HepG2 (cell line): Measurements from ENCODE around the gene MYO9A. TPM values are rescaled to one million over a fixed set of nuclear protein-coding genes. Genes with fewer than 3 reads are reported as not detected.

Source experiments
- ATAC-seq: fragments of 200-7000 bp; cut with Tn5 transposase; 3 replicates; pipeline ENCODE4 v1.9.1; 2020; ENCODE audit warnings: mild to moderate bottlenecking, moderate library complexity
- BruUV-seq: library from RNA; stranded (reverse); fragments of 400-500 nt; replicated peaks from 2 replicates; lab custom pipeline; 2021; lab: Mats Ljungman, UMichigan
- CTCF ChIA-PET: fragments of 300-600 bp; formaldehyde crosslinking; extraction: SDS; loops from one replicate; lab custom pipeline; 2021; ENCODE audit warnings: low total read pairs, inconsistent platforms, low intra/inter-chr PET ratio; lab: Yijun Ruan, JAX
- POLR2A ChIA-PET: fragments of 350-600 bp; sonication (Branson Sonifier 250); formaldehyde crosslinking; loops from one replicate; lab custom pipeline; 2020; ENCODE audit warnings: antibody characterized with exemption, inconsistent platforms; lab: Yijun Ruan, JAX
- DNase-seq: peaks from one replicate; pipeline ENCODE4 v3.0.0-alpha.2; 2015; ENCODE audit warnings: low spot score
- FAIRE-seq: peaks from 3 replicates; lab custom pipeline; 2011; peaks lifted over from hg19 to GRCh38; lab: Jason Lieb, UNC
- H2AFZ ChIP-seq: one replicate; pipeline ENCODE4 v1.6.1; 2011; ENCODE audit warnings: low read length, inconsistent platforms
- H3K27ac ChIP-seq: fragments of 300-600 bp; 3 replicates; pipeline ENCODE4 v1.8.0; 2011; ENCODE audit warnings: mixed run types, mild to moderate bottlenecking, mixed read lengths, low read length, inconsistent platforms; ENCODE audit not compliant: insufficient read depth; ENCODE audit errors: extremely low read length
- H3K27me3 ChIP-seq, 2 experiments: fragments of 200-600 bp in 1 of 2; 2 replicates in 1 of 2; 3 replicates in 1 of 2; pipeline versions ENCODE4 v1.6.0 to v1.8.0; 2011; ENCODE audit warnings: low read length in 2 of 2, mild to moderate bottlenecking in 2 of 2, moderate library complexity in 2 of 2, inconsistent platforms in 1 of 2; ENCODE audit not compliant: insufficient read depth in 2 of 2, control insufficient read depth in 1 of 2
- H3K36me3 ChIP-seq, 2 experiments: fragments of 200-600 bp in 1 of 2; replicated peaks in 1 of 2; 2 replicates in 1 of 2; 3 replicates in 1 of 2; pipeline versions ENCODE4 v1.5.1 to v1.8.0; 2011; ENCODE audit warnings: low read length in 2 of 2, inconsistent platforms in 1 of 2; ENCODE audit not compliant: insufficient read depth in 2 of 2, control insufficient read depth in 1 of 2
- H3K4me1 ChIP-seq: 2 replicates; pipeline ENCODE4 v1.5.1; 2012; ENCODE audit warnings: low read length, inconsistent platforms; ENCODE audit not compliant: insufficient read depth
- H3K4me2 ChIP-seq: 2 replicates; pipeline ENCODE4 v1.6.0; 2011; ENCODE audit warnings: low read depth, low read length, inconsistent platforms
- H3K4me3 ChIP-seq, 3 experiments: fragments of 200-600 bp in 1 of 3; sonication (generic), shearing (Covaris generic) in 1 of 3; replicated peaks in 1 of 3; 2 replicates each; pipeline ENCODE4 v1.5.1; 2011 to 2016; ENCODE audit warnings: low read length in 3 of 3, inconsistent platforms in 2 of 3, low read depth in 2 of 3, mild to moderate bottlenecking in 2 of 3, control low read depth in 1 of 3, mixed read lengths in 1 of 3; ENCODE audit not compliant: insufficient read depth in 1 of 3
- H3K79me2 ChIP-seq: one replicate; pipeline ENCODE4 v1.6.1; 2011; ENCODE audit warnings: low read length, inconsistent platforms; ENCODE audit not compliant: insufficient read depth
- H3K9ac ChIP-seq: 2 replicates; pipeline ENCODE4 v1.6.0; 2011; ENCODE audit warnings: mild to moderate bottlenecking, low read depth, low read length, inconsistent platforms; ENCODE audit not compliant: insufficient read depth
- H3K9me3 ChIP-seq: 2 replicates; pipeline ENCODE4 v1.5.1; 2012; ENCODE audit warnings: mild to moderate bottlenecking, low read length
- H4K20me1 ChIP-seq: 2 replicates; pipeline ENCODE4 v1.6.0; 2011; ENCODE audit warnings: inconsistent platforms, mild to moderate bottlenecking, low read length, moderate library complexity; ENCODE audit not compliant: insufficient read depth
- JUN ChIP-seq: sonication (generic); formaldehyde crosslinking; IDR thresholded peaks from 2 replicates; pipeline ENCODE4 v1.4.0; 2020; ENCODE audit warnings: mild to moderate bottlenecking, missing genetic modification reagents
- NPAS2 ChIP-seq: sonication (generic); formaldehyde crosslinking; IDR thresholded peaks from 2 replicates; pipeline ENCODE4 v1.8.0; 2022; ENCODE audit warnings: mild to moderate bottlenecking, missing genetic modification reagents, borderline replicate concordance
- NR2F2 ChIP-seq: IDR thresholded peaks from 2 replicates; pipeline ENCODE4 v1.6.1; 2012; ENCODE audit warnings: low read depth, inconsistent platforms, borderline replicate concordance
- SAFB2 ChIP-seq: sonication (generic); formaldehyde crosslinking; IDR thresholded peaks from 2 replicates; pipeline ENCODE4 v1.5.1; 2020; ENCODE audit warnings: missing genetic modification reagents, low read depth, mild to moderate bottlenecking, borderline replicate concordance
- TBX2 ChIP-seq: sonication (generic); formaldehyde crosslinking; IDR thresholded peaks from 2 replicates; pipeline ENCODE4 v1.5.0; 2020; ENCODE audit warnings: missing genetic modification reagents, mild to moderate bottlenecking, borderline replicate concordance
- TCF7L2 ChIP-seq: IDR thresholded peaks from 2 replicates; pipeline ENCODE4 v1.6.1; 2011; ENCODE audit warnings: mild to moderate bottlenecking, low read depth, low read length, moderate library complexity
- YEATS4 ChIP-seq: sonication (generic); formaldehyde crosslinking; IDR thresholded peaks from 2 replicates; pipeline ENCODE4 v1.4.0; 2020; ENCODE audit warnings: missing genetic modification reagents, borderline replicate concordance
- ZFP41 ChIP-seq: sonication (generic); formaldehyde crosslinking; IDR thresholded peaks from 2 replicates; pipeline ENCODE4 v1.4.0; 2020; ENCODE audit warnings: mild to moderate bottlenecking, missing genetic modification reagents, borderline replicate concordance
- ZNF253 ChIP-seq: sonication (generic); formaldehyde crosslinking; IDR thresholded peaks from 2 replicates; pipeline ENCODE4 v1.8.0; 2022; ENCODE audit warnings: mild to moderate bottlenecking, missing genetic modification reagents, borderline replicate concordance
- ZNF792 ChIP-seq: IDR thresholded peaks from 2 replicates; pipeline ENCODE4 v1.6.1; 2016
- WGBS: methylation state at CpG from one replicate; pipeline ENCODE4 v1.1.6; 2017; ENCODE audit warnings: low lambda C conversion rate; 5-methylcytosine and 5-hydroxymethylcytosine counted together
- in situ Hi-C: cut with HindIII; loops from 2 replicates; pipeline ENCODE4 v1.10.0; 2017; ENCODE audit warnings: low pct_unique_long_range_greater_than_20kb; ENCODE audit not compliant: extremely low pct_ligation_motif_present
- intact Hi-C: fragments of 100-400 bp; cut with micrococcal nuclease; formaldehyde crosslinking; loops from one replicate; pipeline ENCODE4 v1.10.0; 2022; ENCODE audit not compliant: unreplicated experiment
- polyA plus RNA-seq, 8 experiments: library from polyadenylated mRNA; depleted of rRNA in 3 of 8; stranded (reverse) in 7 of 8; unstranded in 1 of 8; fragments of >200 nt; fragmentation: Illumina TruSeq in 4 of 8; extraction: Trizol in 4 of 8; gene quantifications; 2 replicates each; pipeline versions ENCODE4 v1.2.1 to v1.2.3, GENCODE V29; 2011 to 2016; ENCODE audit warnings: low read depth in 4 of 8, missing spikeins in 1 of 8, mixed read lengths in 1 of 8; ENCODE audit not compliant: insufficient read depth in 1 of 8
- total RNA-seq, 5 experiments: library from RNA; depleted of rRNA; stranded (reverse); fragments of >200 nt; fragmentation: Illumina TruSeq; extraction: Trizol; gene quantifications; 2 replicates each; pipeline ENCODE4 v1.2.3, GENCODE V29; 2016; ENCODE audit warnings: low read depth in 1 of 5
- TF ChIP-seq, protein P1 (sequence below): IDR thresholded peaks from 2 replicates; pipeline ENCODE4 v1.4.0; 2020; ENCODE audit warnings: mild to moderate bottlenecking, missing genetic modification reagents
- TF ChIP-seq, protein P2 (sequence below): IDR thresholded peaks from 2 replicates; pipeline ENCODE4 v1.6.1; 2012; ENCODE audit warnings: inconsistent platforms

MYO9A gene
- total and polyA plus RNA-seq, 2 of the 13 experiments (the other 11 are each of a cell fraction or from before 2014, with no cell fraction given) = 4.8 to 15.3 TPM

DNA sequence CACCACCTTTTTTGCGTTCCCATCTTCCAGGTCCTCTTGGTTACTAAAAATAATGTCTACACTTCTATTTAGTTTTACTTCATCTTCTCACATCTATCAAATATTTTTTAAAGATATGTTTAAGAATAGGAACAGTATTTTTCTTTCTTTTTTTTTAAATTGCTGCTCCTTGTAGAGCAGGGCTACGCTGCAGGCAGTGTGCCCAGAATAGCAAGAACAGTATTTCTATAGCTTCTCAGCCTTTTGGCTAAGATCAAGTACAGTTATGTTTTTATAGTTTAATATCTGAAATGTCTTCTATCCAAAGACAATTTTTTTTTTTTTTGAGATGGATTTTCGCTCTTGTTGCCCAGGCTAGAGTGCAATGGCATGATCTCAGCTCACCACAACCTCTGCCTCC, 73.0 kb downstream of the MYO9A start:
- WGBS = 93% methylated on average over 3 of the region's 3 CpGs
- Histone ChIP-seq H3K4me2 (no peak overlapping the region), H3K79me2 (no peaks in the 10 kb centered on the region), H3K9me3 (no peaks in the 10 kb centered on the region), H3K4me1 (no peaks in the 10 kb centered on the region), H3K27me3 (no peaks in the 10 kb centered on the region), H4K20me1 (no peaks in the 10 kb centered on the region), H3K27ac (no peak overlapping the region), H2AFZ (no peak overlapping the region), H3K36me3 (peaks cover 0 to 5% of the 10 kb centered on the region in 2 experiments; a peak in 2 of 5 replicates), H3K9ac (no peak overlapping the region), H3K4me3 (no peak overlapping the region)
- POLR2A ChIA-PET = no interaction called here
- CTCF ChIA-PET = no interaction called here
- no peak for FAIRE-seq
- intact Hi-C loops (no loop called here), in situ Hi-C loops (no loop called here)
- TF ChIP-seq ZFP41 (CRISPR knock-in tag) (no peak), TBX2 (CRISPR knock-in tag) (no peak), ZNF253 (CRISPR knock-in tag) (no peak), JUN (CRISPR knock-in tag) (no peak), YEATS4 (CRISPR knock-in tag) (no peak), SAFB2 (CRISPR knock-in tag) (no peak), TCF7L2 (no peak), ZNF792 (CRISPR knock-in tag) (no peak), NPAS2 (CRISPR knock-in tag) (no peak), NR2F2 (no peak)
- TF ChIP-seq, protein P1, sequence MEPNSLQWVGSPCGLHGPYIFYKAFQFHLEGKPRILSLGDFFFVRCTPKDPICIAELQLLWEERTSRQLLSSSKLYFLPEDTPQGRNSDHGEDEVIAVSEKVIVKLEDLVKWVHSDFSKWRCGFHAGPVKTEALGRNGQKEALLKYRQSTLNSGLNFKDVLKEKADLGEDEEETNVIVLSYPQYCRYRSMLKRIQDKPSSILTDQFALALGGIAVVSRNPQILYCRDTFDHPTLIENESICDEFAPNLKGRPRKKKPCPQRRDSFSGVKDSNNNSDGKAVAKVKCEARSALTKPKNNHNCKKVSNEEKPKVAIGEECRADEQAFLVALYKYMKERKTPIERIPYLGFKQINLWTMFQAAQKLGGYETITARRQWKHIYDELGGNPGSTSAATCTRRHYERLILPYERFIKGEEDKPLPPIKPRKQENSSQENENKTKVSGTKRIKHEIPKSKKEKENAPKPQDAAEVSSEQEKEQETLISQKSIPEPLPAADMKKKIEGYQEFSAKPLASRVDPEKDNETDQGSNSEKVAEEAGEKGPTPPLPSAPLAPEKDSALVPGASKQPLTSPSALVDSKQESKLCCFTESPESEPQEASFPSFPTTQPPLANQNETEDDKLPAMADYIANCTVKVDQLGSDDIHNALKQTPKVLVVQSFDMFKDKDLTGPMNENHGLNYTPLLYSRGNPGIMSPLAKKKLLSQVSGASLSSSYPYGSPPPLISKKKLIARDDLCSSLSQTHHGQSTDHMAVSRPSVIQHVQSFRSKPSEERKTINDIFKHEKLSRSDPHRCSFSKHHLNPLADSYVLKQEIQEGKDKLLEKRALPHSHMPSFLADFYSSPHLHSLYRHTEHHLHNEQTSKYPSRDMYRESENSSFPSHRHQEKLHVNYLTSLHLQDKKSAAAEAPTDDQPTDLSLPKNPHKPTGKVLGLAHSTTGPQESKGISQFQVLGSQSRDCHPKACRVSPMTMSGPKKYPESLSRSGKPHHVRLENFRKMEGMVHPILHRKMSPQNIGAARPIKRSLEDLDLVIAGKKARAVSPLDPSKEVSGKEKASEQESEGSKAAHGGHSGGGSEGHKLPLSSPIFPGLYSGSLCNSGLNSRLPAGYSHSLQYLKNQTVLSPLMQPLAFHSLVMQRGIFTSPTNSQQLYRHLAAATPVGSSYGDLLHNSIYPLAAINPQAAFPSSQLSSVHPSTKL (CRISPR knock-in tag) = no peak
- TF ChIP-seq, protein P2, sequence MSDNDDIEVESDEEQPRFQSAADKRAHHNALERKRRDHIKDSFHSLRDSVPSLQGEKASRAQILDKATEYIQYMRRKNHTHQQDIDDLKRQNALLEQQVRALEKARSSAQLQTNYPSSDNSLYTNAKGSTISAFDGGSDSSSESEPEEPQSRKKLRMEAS = no peak
- no peak for DNase-seq
- ATAC-seq = no peak
- no TSS peak for BruUV-seq
